Epithelial cell of esophagus (primary cell): Measurements from ENCODE around the gene AAK1.
"Not testable (repeated sequence)": the region's sequence is repeated elsewhere in the genome, so short reads cannot be mapped to it uniquely, and the experiment has no call there.

Experiments
- DNase-seq: peaks from one replicate; pipeline ENCODE4 v3.0.0; 2010; ENCODE audit warnings: low read depth
- H3K4me3 ChIP-seq: 2 replicates; pipeline ENCODE4 v1.5.1; 2011; ENCODE audit warnings: mild to moderate bottlenecking, low read length, control low read depth
- TF ChIP-seq, protein P1 (sequence below): IDR thresholded peaks from 2 replicates; pipeline ENCODE4 v1.5.1; 2011; ENCODE audit warnings: low read depth, mild to moderate bottlenecking, low read length, control low read depth, inconsistent platforms; ENCODE audit not compliant: insufficient read depth; ENCODE audit errors: missing control alignments

AAK1 gene

GRCh38 chr2:69612200-69612599 lies 31.3 kb downstream of the AAK1 start:
- TF ChIP-seq, protein P1, sequence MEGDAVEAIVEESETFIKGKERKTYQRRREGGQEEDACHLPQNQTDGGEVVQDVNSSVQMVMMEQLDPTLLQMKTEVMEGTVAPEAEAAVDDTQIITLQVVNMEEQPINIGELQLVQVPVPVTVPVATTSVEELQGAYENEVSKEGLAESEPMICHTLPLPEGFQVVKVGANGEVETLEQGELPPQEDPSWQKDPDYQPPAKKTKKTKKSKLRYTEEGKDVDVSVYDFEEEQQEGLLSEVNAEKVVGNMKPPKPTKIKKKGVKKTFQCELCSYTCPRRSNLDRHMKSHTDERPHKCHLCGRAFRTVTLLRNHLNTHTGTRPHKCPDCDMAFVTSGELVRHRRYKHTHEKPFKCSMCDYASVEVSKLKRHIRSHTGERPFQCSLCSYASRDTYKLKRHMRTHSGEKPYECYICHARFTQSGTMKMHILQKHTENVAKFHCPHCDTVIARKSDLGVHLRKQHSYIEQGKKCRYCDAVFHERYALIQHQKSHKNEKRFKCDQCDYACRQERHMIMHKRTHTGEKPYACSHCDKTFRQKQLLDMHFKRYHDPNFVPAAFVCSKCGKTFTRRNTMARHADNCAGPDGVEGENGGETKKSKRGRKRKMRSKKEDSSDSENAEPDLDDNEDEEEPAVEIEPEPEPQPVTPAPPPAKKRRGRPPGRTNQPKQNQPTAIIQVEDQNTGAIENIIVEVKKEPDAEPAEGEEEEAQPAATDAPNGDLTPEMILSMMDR: no peak
- H3K4me3 ChIP-seq: no peak overlapping the region
- DNase-seq: no peak

GRCh38 chr2:69608109-69608508 lies 35.4 kb downstream of the AAK1 start:
- TF ChIP-seq, protein P1: no peak
- no peak overlapping the region for H3K4me3 ChIP-seq
- no peak for DNase-seq

DNA sequence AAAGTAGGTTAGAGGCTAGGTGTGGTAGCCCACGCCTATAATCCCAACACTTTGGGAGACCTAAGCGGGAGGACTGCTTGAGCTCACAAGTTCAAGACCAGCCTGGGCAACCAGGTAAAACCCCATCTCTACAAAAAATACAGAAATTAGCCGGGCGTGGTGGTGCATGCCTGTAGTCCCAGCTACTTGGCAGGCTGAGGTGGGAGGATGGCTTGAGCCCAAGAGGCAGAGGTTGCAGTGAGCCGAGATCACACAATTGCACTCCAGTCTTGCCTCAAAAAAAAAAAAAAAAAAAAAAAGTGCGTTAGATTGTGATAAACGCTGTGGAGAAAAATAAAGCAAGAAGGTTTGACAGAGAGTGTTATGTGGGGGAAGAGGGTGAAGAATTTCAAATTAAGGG lies 36.8 kb downstream of the AAK1 start:
- H3K4me3 ChIP-seq, DNase-seq: not testable (repeated sequence)

DNA sequence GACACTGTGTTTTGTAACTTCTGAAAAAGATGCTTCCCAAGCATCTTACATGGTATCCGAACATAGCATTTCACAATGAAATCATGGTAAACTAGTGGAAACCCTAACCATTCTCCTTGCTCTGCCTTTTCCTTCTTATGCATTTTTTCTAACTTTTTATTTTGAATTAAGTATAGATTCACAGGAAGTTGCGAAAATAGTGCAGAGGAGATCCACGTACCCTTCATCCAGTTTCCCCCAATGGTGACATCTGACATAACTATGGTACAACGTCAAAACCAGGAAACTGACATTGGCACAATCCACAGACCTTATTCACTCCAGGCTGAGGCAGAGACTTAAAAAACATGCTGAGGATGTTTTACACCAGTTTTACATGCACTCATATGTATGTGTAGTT lies 38.3 kb downstream of the AAK1 start:
- TF ChIP-seq, protein P1: no peak
- no peak overlapping the region for H3K4me3 ChIP-seq
- DNase-seq: no peak

DNA sequence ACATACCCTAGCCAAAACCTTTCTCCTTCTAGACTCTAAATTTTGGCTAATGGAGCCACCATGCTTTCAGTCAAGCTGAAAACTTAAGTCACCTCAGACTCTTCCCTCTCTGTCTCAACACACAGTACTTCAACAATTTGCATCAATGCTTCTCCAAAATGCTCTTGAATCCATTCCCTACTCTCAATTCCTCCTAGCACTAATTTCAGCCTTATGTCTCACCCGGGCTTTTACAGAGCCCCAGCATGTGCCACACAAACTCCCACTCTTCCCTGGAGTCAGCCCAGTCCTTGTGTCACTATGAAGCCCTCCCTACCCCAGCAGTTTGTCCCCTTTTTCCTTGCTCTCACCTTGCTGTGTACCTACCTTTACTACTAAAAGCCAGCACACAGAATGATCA lies 38.7 kb downstream of the AAK1 start:
- DNase-seq: no peak
- no peak overlapping the region for H3K4me3 ChIP-seq
- TF ChIP-seq, protein P1: no peak

- TF ChIP-seq, protein P1: no peak
- H3K4me3 ChIP-seq: no peak overlapping the region
Measured at GRCh38 chr2:69604026-69604678, 39.4 kb downstream of the AAK1 start.

DNA sequence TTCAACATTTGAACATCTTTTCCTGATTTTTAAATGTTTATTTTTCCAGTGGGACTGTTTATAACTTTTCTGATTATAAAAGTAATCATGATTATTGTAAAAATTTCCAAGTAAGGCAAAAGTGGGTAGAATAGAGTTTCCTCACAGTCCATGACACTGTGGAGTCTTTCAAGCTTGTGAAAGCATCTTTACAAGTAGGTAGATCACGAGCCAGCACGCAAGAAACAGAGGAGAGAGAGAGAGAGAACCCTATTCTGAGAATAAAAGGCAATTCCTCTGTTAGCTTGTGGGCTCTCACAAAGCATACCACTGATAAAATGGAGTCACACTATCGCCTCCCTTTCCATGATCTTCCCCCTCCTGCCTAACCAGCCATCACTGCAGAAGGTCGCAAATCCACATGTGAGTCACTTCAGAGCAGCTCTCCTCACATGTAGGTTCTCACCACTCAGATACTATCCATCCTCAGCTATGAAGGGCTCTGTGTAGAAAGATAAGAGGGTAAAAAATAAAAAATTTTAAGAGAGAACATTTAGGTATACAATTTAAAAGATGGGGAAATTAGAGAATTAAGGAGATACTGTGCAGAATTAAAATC lies 40.3 kb downstream of the AAK1 start:
- DNase-seq: no peak
- H3K4me3 ChIP-seq: no peak overlapping the region
- TF ChIP-seq, protein P1: no peak

More at GRCh38 chr2:69604026-69604678, 39.4 kb downstream of the AAK1 start:
- DNase-seq: no peak
